Colonic mucosa (tissue), 4 donors: ENCODE data around the gene VIT. TPM values are rescaled to one million over a fixed set of nuclear protein-coding genes. Genes with fewer than 3 reads are reported as not detected.
A peak's percentile ranks its signal among the peaks of the same experiment; 100 is the strongest.

Experiments
- DNase-seq: peaks from one replicate; pipeline ENCODE4 v3.0.0-alpha.2; 2020
- H3K27ac ChIP-seq: fragments of 200-600 bp; one replicate; pipeline ENCODE4 v1.8.0; 2021
- H3K27me3 ChIP-seq: fragments of 200-600 bp; one replicate; pipeline ENCODE4 v1.8.0; 2021
- H3K36me3 ChIP-seq: fragments of 200-600 bp; one replicate; pipeline ENCODE4 v1.8.0; 2021
- H3K4me1 ChIP-seq: fragments of 200-600 bp; one replicate; pipeline ENCODE4 v1.8.0; 2021; ENCODE audit warnings: mild to moderate bottlenecking
- H3K4me3 ChIP-seq: fragments of 200-600 bp; one replicate; pipeline ENCODE4 v1.8.0; 2021
- H3K9ac ChIP-seq, 2 donors: one replicate each; pipeline ENCODE4 v1.7.0; 2013; ENCODE audit warnings: control low read depth in 2 of 2, low read depth in 2 of 2, low read length in 2 of 2
- H3K9me3 ChIP-seq: fragments of 200-600 bp; one replicate; pipeline ENCODE4 v1.8.0; 2021
- CTCF ChIP-seq: fragments of 200-600 bp; IDR thresholded peaks from one replicate; pipeline ENCODE4 v1.8.0; 2022; ENCODE audit warnings: antibody characterized with exemption, mild to moderate bottlenecking
- intact Hi-C: fragments of 100-400 bp; cut with DNase I; formaldehyde crosslinking; loops from one replicate; pipeline ENCODE4 v1.14.1; 2022
- total RNA-seq, 2 donors: library from RNA; stranded (reverse); fragmentation: NEBNext Ultra II Directional in 1 of 2; extraction: Animal tissue kit (Norgen Biotek cat#: 25700) in 1 of 2; gene quantifications; one replicate each; pipeline ENCODE4 v1.2.1, GENCODE V29; 2021
- donor health status: healthy.
- donor health status: DM: no; HTN: no; CAD: no.
- donor health status: DM: no; HTN: no; CAD: no.

VIT gene
- total RNA-seq, 2 donors from 2014 or later = 0.20 to 0.21 TPM

GRCh38 chr2:36858551-36859365, 162.3 kb downstream of the VIT start:
- no peaks in the 10 kb centered on the region for H3K4me1 ChIP-seq
- no peak for TF ChIP-seq CTCF
- intact Hi-C loops = loop anchor here (5.0 to 10.0 kb wide), 2 partner anchors 76 to 146 kb away; no protein-coding TSS in a partner anchor
- no peaks in the 10 kb centered on the region for H3K36me3 ChIP-seq
- no peak overlapping the region for H3K4me3 ChIP-seq
- peak overlapping the region; percentile 41 for H3K27ac ChIP-seq
- no peaks in the 10 kb centered on the region for H3K9me3 ChIP-seq
- H3K27me3 ChIP-seq = no peaks in the 10 kb centered on the region
- peak overlapping the region in 1 of 2 donors; percentile 65 for H3K9ac ChIP-seq
- no peak for DNase-seq

- DNase-seq = no peak
- H3K27me3 ChIP-seq = no peaks in the 10 kb centered on the region
- no peaks in the 10 kb centered on the region for H3K4me1 ChIP-seq
- peak overlapping the region in 1 of 2 donors; percentile 65 for H3K9ac ChIP-seq
- intact Hi-C loops = loop anchor here (5.0 to 10.0 kb wide), 2 partner anchors 77 to 145 kb away; no protein-coding TSS in a partner anchor
- H3K36me3 ChIP-seq = no peaks in the 10 kb centered on the region
- H3K4me3 ChIP-seq = no peak overlapping the region
- no peaks in the 10 kb centered on the region for H3K9me3 ChIP-seq
- TF ChIP-seq CTCF = no peak
- peak overlapping the region; percentile 41 for H3K27ac ChIP-seq
These were observed 162.9 kb downstream of the VIT start for GRCh38 chr2:36859366-36859792.

- Histone ChIP-seq H3K9ac (no peak overlapping the region), H3K27me3 (no peaks in the 10 kb centered on the region), H3K27ac (no peak overlapping the region), H3K4me3 (no peak overlapping the region), H3K9me3 (no peaks in the 10 kb centered on the region), H3K36me3 (no peaks in the 10 kb centered on the region), H3K4me1 (no peaks in the 10 kb centered on the region)
- intact Hi-C loops = no loop called here
- TF ChIP-seq CTCF = no peak
- DNase-seq = no peak
These were observed 165.4 kb downstream of the VIT start for GRCh38 chr2:36861896-36862295.

Other genes starting within 250 kb of the VIT start
- gene FEZ2, start 98.5 kb upstream of the VIT start, total RNA-seq = 10 to 100 TPM; 34.3 to 50.0 TPM